MM.1S (cell line): Measurements from ENCODE around the gene AKAP6.

Experiments
- DNase-seq: peaks from one replicate; pipeline ENCODE4 v3.0.0-alpha.2; 2015
- H2AFZ ChIP-seq: fragments of 300-600 bp; sonication (generic); 2 replicates; pipeline ENCODE4 v1.6.0; 2016; ENCODE audit warnings: antibody characterized with exemption, low read length
- H3F3A ChIP-seq: fragments of 300-600 bp; sonication (generic); 2 replicates; pipeline ENCODE4 v1.6.1; 2016; ENCODE audit warnings: mild to moderate bottlenecking, antibody characterized with exemption, low read length, moderate library complexity, mixed read lengths; ENCODE audit not compliant: insufficient read depth
- H3K27ac ChIP-seq: fragments of 300-600 bp; sonication (generic); 2 replicates; pipeline ENCODE4 v1.5.1; 2016; ENCODE audit warnings: mild to moderate bottlenecking, low read length
- H3K27me3 ChIP-seq: fragments of 300-600 bp; sonication (generic); replicated peaks from 2 replicates; pipeline ENCODE4 v1.6.0; 2016; ENCODE audit warnings: low read length; ENCODE audit not compliant: insufficient read depth
- H3K36me3 ChIP-seq: fragments of 300-600 bp; sonication (generic); replicated peaks from 2 replicates; pipeline ENCODE4 v1.6.1; 2016; ENCODE audit warnings: mild to moderate bottlenecking, low read length, mixed read lengths; ENCODE audit not compliant: insufficient read depth
- H3K4me1 ChIP-seq: fragments of 300-600 bp; sonication (generic); 2 replicates; pipeline ENCODE4 v1.6.1; 2016; ENCODE audit warnings: low read length, mixed read lengths
- H3K4me2 ChIP-seq: fragments of 300-600 bp; sonication (generic); 2 replicates; pipeline ENCODE4 v1.6.0; 2016; ENCODE audit warnings: low read depth, low read length
- H3K4me3 ChIP-seq: fragments of 300-600 bp; sonication (generic); 2 replicates; pipeline ENCODE4 v1.5.1; 2016; ENCODE audit warnings: low read length, mixed read lengths
- H3K79me2 ChIP-seq: fragments of 300-600 bp; sonication (generic); 2 replicates; pipeline ENCODE4 v1.6.1; 2016; ENCODE audit warnings: mixed run types, low read length, mixed read lengths
- H3K9ac ChIP-seq: fragments of 300-600 bp; sonication (generic); 2 replicates; pipeline ENCODE4 v1.6.1; 2016; ENCODE audit warnings: low read length, mixed read lengths
- H3K9me2 ChIP-seq: fragments of 300-600 bp; sonication (generic); replicated peaks from 2 replicates; pipeline ENCODE4 v1.6.1; 2016; ENCODE audit warnings: mild to moderate bottlenecking, low read length, mixed read lengths; ENCODE audit not compliant: insufficient read depth
- H3K9me3 ChIP-seq: fragments of 300-600 bp; sonication (generic); replicated peaks from 2 replicates; pipeline ENCODE4 v1.6.1; 2016; ENCODE audit warnings: mild to moderate bottlenecking, low read length, mixed read lengths; ENCODE audit not compliant: insufficient read depth
- H4K20me1 ChIP-seq: fragments of 300-600 bp; sonication (generic); 2 replicates; pipeline ENCODE4 v1.6.1; 2016; ENCODE audit warnings: mild to moderate bottlenecking, low read length, moderate library complexity, mixed read lengths; ENCODE audit not compliant: insufficient read depth
- EZH2 ChIP-seq: fragments of 300-600 bp; sonication (generic); optimal IDR thresholded peaks from 2 replicates; pipeline ENCODE3; 2017; ENCODE audit warnings: low read depth, mild to moderate bottlenecking, antibody characterized with exemption, low read length, mixed read lengths
- EZH2phosphoT487 ChIP-seq: fragments of 300-600 bp; sonication (generic); IDR thresholded peaks from 2 replicates; pipeline ENCODE4 v1.6.1; 2018; ENCODE audit warnings: antibody characterized with exemption, low read length
- TF ChIP-seq, protein P1 (sequence below): fragments of 300-600 bp; sonication (generic); IDR thresholded peaks from 2 replicates; pipeline ENCODE4 v1.5.1; 2016; ENCODE audit warnings: antibody characterized with exemption, low read length, mixed read lengths

Gene AKAP6

DNA sequence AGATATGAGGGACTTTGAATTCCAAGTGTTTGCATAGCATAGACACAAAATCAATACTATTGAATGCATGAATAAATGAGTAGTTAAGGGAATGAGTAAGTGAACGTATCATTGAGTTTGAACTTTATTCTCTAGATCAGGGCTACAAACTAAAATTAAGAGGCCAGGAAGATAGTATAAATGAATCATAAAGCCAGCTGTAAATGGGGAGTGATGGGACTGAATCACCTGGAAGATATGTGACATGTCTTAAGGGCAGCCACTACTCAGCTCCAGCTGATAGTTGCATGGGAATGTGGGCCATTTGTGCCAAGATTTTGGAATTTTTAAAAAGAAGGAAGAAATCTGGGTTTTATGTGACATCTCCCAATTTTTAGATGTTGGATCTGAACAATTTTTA, 229.9 kb downstream of the AKAP6 start:
- Histone ChIP-seq H3K27me3 (no peaks in the 10 kb centered on the region), H3K9ac (no peak overlapping the region), H3K4me1 (no peaks in the 10 kb centered on the region), H3K27ac (no peak overlapping the region), H3K4me2 (no peak overlapping the region), H2AFZ (no peak overlapping the region), H3K4me3 (no peak overlapping the region), H3K79me2 (no peaks in the 10 kb centered on the region), H3K9me3 (no peaks in the 10 kb centered on the region), H3F3A (no peaks in the 10 kb centered on the region), H3K9me2 (no peaks in the 10 kb centered on the region), H4K20me1 (no peaks in the 10 kb centered on the region), H3K36me3 (no peaks in the 10 kb centered on the region)
- no peak for DNase-seq
- no peak for TF ChIP-seq EZH2phosphoT487
- no peak for TF ChIP-seq EZH2
- TF ChIP-seq, protein P1, sequence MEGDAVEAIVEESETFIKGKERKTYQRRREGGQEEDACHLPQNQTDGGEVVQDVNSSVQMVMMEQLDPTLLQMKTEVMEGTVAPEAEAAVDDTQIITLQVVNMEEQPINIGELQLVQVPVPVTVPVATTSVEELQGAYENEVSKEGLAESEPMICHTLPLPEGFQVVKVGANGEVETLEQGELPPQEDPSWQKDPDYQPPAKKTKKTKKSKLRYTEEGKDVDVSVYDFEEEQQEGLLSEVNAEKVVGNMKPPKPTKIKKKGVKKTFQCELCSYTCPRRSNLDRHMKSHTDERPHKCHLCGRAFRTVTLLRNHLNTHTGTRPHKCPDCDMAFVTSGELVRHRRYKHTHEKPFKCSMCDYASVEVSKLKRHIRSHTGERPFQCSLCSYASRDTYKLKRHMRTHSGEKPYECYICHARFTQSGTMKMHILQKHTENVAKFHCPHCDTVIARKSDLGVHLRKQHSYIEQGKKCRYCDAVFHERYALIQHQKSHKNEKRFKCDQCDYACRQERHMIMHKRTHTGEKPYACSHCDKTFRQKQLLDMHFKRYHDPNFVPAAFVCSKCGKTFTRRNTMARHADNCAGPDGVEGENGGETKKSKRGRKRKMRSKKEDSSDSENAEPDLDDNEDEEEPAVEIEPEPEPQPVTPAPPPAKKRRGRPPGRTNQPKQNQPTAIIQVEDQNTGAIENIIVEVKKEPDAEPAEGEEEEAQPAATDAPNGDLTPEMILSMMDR: no peak

DNA sequence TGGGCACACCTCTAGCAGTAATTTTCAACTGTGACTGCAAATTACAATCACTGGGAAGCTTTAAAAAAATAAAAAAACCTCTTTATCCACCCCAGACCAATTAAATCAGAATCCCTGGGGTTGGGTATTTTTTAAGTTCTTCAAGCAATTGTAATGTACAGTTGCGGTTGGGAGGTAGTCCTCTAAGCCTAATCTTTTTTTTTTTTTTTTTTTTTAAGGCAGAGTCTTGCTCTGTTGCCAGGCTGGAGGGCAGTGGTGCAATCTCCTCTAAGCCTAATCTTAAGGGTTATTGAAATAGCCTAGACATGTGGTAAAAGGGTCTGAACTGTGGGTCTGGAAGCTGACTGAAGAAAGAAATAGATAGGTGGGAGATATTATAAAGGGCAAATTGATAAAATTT, 230.5 kb downstream of the AKAP6 start:
- no peak for DNase-seq
- Histone ChIP-seq H3K9me3 (no peaks in the 10 kb centered on the region), H3K27ac (no peak overlapping the region), H2AFZ (no peak overlapping the region), H3K4me1 (0 out of 2 replicates have a peak, but pooled peaks cover 1% of the 10 kb centered on the region), H3F3A (no peaks in the 10 kb centered on the region), H3K4me3 (no peak overlapping the region), H4K20me1 (no peaks in the 10 kb centered on the region), H3K9me2 (no peaks in the 10 kb centered on the region), H3K27me3 (no peaks in the 10 kb centered on the region), H3K79me2 (no peaks in the 10 kb centered on the region), H3K9ac (no peak overlapping the region), H3K36me3 (no peaks in the 10 kb centered on the region), H3K4me2 (no peak overlapping the region)
- TF ChIP-seq EZH2phosphoT487: no peak

DNA sequence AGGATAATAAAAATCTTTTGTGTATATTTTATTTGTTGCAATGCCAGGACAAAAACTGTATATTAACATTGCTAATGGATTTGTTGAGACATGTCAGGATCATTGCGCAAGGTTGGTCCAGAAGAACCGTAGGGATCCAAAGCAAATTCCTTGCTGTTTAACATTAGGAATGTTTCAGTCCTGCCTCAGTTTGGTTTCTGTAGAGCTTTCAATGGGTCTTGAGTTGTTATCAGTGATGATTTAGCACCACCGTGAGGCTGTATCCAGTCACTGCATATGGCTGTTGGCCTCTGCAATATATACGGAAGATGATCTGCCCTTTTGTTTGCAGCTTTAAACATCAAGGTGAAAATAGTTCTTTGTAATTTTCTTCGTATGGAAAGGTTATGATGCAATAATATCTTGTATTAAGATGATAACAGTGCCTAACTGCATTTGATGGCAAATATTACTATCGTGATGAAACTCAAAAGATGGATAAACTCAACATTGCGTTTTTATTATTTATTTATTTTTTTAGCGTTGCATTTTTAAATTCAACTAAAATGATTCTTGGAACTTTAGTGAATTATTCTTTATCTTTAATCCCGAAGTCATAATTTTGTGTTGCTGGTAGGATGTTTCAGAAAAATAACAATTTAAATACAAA, 231.2 kb downstream of the AKAP6 start:
- H3K4me2 ChIP-seq: no peak overlapping the region
- no peaks in the 10 kb centered on the region for H3K36me3 ChIP-seq
- H3F3A ChIP-seq: no peaks in the 10 kb centered on the region
- no peaks in the 10 kb centered on the region for H4K20me1 ChIP-seq
- no peak overlapping the region for H3K27ac ChIP-seq
- peak; percentile 27 for DNase-seq
- H2AFZ ChIP-seq: no peak overlapping the region
- no peak overlapping the region for H3K4me3 ChIP-seq
- H3K9me3 ChIP-seq: no peaks in the 10 kb centered on the region
- H3K9me2 ChIP-seq: no peaks in the 10 kb centered on the region
- H3K27me3 ChIP-seq: no peaks in the 10 kb centered on the region
- TF ChIP-seq, protein P1: peak; percentile 62
- no peak for TF ChIP-seq EZH2
- no peaks in the 10 kb centered on the region for H3K79me2 ChIP-seq
- H3K4me1 ChIP-seq: 0 out of 2 replicates have a peak, but pooled peaks cover 4% of the 10 kb centered on the region
- no peak overlapping the region for H3K9ac ChIP-seq

DNA sequence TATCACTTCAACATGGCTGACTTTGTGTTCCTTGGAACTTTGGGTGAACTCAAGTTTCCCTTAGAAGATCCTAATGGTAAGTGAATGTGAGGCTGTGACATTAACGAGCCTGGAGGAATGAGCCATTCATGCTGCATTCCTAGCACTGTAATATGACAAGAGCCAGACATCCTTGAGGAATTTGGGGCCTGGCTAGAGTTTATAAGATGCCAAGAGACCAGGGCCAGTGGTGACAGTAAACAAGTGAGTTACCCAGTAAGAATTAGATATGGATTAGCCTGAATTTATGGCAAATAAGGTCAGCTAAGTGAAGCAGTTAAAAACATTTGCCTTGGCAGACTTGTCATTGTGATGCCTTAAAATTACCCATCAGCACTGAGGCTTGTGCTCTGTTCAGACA, 232.4 kb downstream of the AKAP6 start:
- no peaks in the 10 kb centered on the region for H4K20me1 ChIP-seq
- H3K27me3 ChIP-seq: no peaks in the 10 kb centered on the region
- no peak overlapping the region for H2AFZ ChIP-seq
- H3K9me2 ChIP-seq: no peaks in the 10 kb centered on the region
- no peak overlapping the region for H3K4me2 ChIP-seq
- DNase-seq: no peak
- H3F3A ChIP-seq: no peaks in the 10 kb centered on the region
- TF ChIP-seq EZH2phosphoT487 (no peak), EZH2 (no peak)
- TF ChIP-seq, protein P1: no peak
- H3K27ac ChIP-seq: no peak overlapping the region
- 0 out of 2 replicates have a peak, but pooled peaks cover 4% of the 10 kb centered on the region for H3K4me1 ChIP-seq
- no peak overlapping the region for H3K4me3 ChIP-seq
- H3K36me3 ChIP-seq: no peaks in the 10 kb centered on the region
- no peak overlapping the region for H3K9ac ChIP-seq
- H3K79me2 ChIP-seq: no peaks in the 10 kb centered on the region
- H3K9me3 ChIP-seq: no peaks in the 10 kb centered on the region
